SK-N-SH (cell line): ENCODE measurements around the gene VPS26A. TPM values are rescaled to one million over a fixed set of nuclear protein-coding genes. Genes with fewer than 3 reads are reported as not detected.

Source experiments
- CTCF ChIA-PET: fragments of 300-600, 350-600 bp; formaldehyde crosslinking; extraction: SDS; loops from one replicate; lab custom pipeline; 2021; lab: Yijun Ruan, JAX
- POLR2A ChIA-PET: fragments of 350-600 bp; sonication (Branson Sonifier 250); formaldehyde crosslinking; extraction: SDS; loops from one replicate; lab custom pipeline; 2020; ENCODE audit warnings: antibody characterized with exemption, inconsistent platforms; lab: Yijun Ruan, JAX
- DNase-seq: peaks from one replicate; pipeline ENCODE4 v3.0.0; 2012
- H2AFZ ChIP-seq: fragments of 200-600 bp; sonication (generic); 2 replicates; pipeline ENCODE4 v1.8.1; 2016; ENCODE audit warnings: antibody characterized with exemption, mild to moderate bottlenecking, low read depth
- H3F3A ChIP-seq: fragments of 200-600 bp; sonication (generic); replicated peaks from 2 replicates; pipeline ENCODE3; 2016; ENCODE audit warnings: antibody characterized with exemption, mild to moderate bottlenecking; ENCODE audit not compliant: insufficient read depth
- H3K27ac ChIP-seq, 2 experiments: fragments of 200-500 bp in 1 of 2; fragments of 200-600 bp in 1 of 2; sonication (Bioruptor generic) in 1 of 2; sonication (generic), shearing (Covaris generic) in 1 of 2; 2 replicates each; pipeline versions ENCODE4 v1.5.1 to v1.6.1; 2014 to 2016; ENCODE audit warnings: low read depth in 2 of 2, inconsistent platforms in 1 of 2, low read length in 1 of 2, mild to moderate bottlenecking in 1 of 2, mixed read lengths in 1 of 2
- H3K27me3 ChIP-seq: fragments of 200-600 bp; sonication (generic), shearing (Covaris generic); 2 replicates; pipeline ENCODE4 v1.6.1; 2016; ENCODE audit warnings: mixed run types; ENCODE audit not compliant: insufficient read depth
- H3K36me3 ChIP-seq, 2 experiments: fragments of 200-500 bp in 1 of 2; fragments of 200-600 bp in 1 of 2; sonication (Bioruptor generic) in 1 of 2; sonication (generic) in 1 of 2; replicated peaks in 1 of 2; 2 replicates each; pipeline versions ENCODE3 to v1.5.1; 2014 to 2016; ENCODE audit warnings: low read length in 1 of 2, mild to moderate bottlenecking in 1 of 2; ENCODE audit not compliant: insufficient read depth in 2 of 2, control insufficient read depth in 1 of 2
- H3K4me1 ChIP-seq, 2 experiments: fragments of 200-500 bp in 1 of 2; fragments of 200-600 bp in 1 of 2; sonication (Bioruptor generic) in 1 of 2; sonication (generic), shearing (Covaris generic) in 1 of 2; 2 replicates each; pipeline versions ENCODE4 v1.5.1 to v1.6.1; 2014 to 2016; ENCODE audit warnings: low read depth in 1 of 2, low read length in 1 of 2, mixed run types in 1 of 2; ENCODE audit not compliant: insufficient read depth in 2 of 2, control insufficient read depth in 1 of 2
- H3K4me2 ChIP-seq: fragments of 200-600 bp; sonication (generic), shearing (Covaris generic); 2 replicates; pipeline ENCODE4 v1.6.1; 2017; ENCODE audit warnings: mixed run types
- H3K4me3 ChIP-seq, 2 experiments: fragments of 200-500 bp in 1 of 2; fragments of 200-600 bp in 1 of 2; sonication (Bioruptor generic) in 1 of 2; sonication (generic), shearing (Covaris generic) in 1 of 2; 2 replicates each; pipeline versions ENCODE4 v1.5.1 to v1.8.1; 2014 to 2016; ENCODE audit warnings: low read depth in 2 of 2, inconsistent platforms in 1 of 2, low read length in 1 of 2, mild to moderate bottlenecking in 1 of 2, mixed read lengths in 1 of 2, moderate library complexity in 1 of 2
- H3K79me2 ChIP-seq: fragments of 200-600 bp; sonication (generic); 2 replicates; pipeline ENCODE4 v1.8.1; 2017; ENCODE audit warnings: mild to moderate bottlenecking; ENCODE audit not compliant: insufficient read depth
- H3K9ac ChIP-seq: fragments of 200-600 bp; sonication (generic); 2 replicates; pipeline ENCODE4 v1.6.1; 2017; ENCODE audit warnings: mixed run types
- H3K9me2 ChIP-seq: fragments of 200-600 bp; sonication (generic); 2 replicates; pipeline ENCODE4 v1.6.1; 2017; ENCODE audit warnings: mixed run types
- H3K9me3 ChIP-seq: fragments of 200-600 bp; sonication (generic); 2 replicates; pipeline ENCODE4 v1.6.1; 2017; ENCODE audit warnings: mixed run types, mild to moderate bottlenecking, moderate library complexity
- H4K20me1 ChIP-seq: fragments of 200-600 bp; sonication (generic); 2 replicates; pipeline ENCODE4 v1.6.1; 2017; ENCODE audit warnings: mild to moderate bottlenecking, mixed run types; ENCODE audit not compliant: insufficient read depth
- CHD2 ChIP-seq: fragments of 150-350 bp; IDR thresholded peaks from 2 replicates; pipeline ENCODE4 v1.6.1; 2018; ENCODE audit warnings: low read length; ENCODE audit not compliant: partially characterized antibody
- GABPA ChIP-seq: IDR thresholded peaks from 2 replicates; pipeline ENCODE4 v1.4.0; 2012; ENCODE audit warnings: low read depth, mild to moderate bottlenecking
- NRF1 ChIP-seq: IDR thresholded peaks from 2 replicates; pipeline ENCODE4 v1.6.1; 2012; ENCODE audit warnings: low read depth, mild to moderate bottlenecking, low read length
- POLR2AphosphoS5 ChIP-seq: IDR thresholded peaks from 2 replicates; pipeline ENCODE4 v1.6.1; 2012; ENCODE audit warnings: low read depth, low read length
- RAD21 ChIP-seq: IDR thresholded peaks from 2 replicates; pipeline ENCODE4 v1.6.1; 2012; ENCODE audit warnings: mild to moderate bottlenecking, low read length
- SMC3 ChIP-seq: IDR thresholded peaks from 2 replicates; pipeline ENCODE4 v1.6.1; 2012; ENCODE audit warnings: low read depth, low read length, improper control_type of control experiment
- WGBS: methylation state at CpG from one replicate; pipeline ENCODE4 v1.1.6; 2017; ENCODE audit warnings: low lambda C conversion rate; 5-methylcytosine and 5-hydroxymethylcytosine counted together
- polyA plus RNA-seq, 3 experiments: library from polyadenylated mRNA; depleted of rRNA; stranded (reverse); fragments of >200 nt; gene quantifications; 2 replicates each; pipeline ENCODE4 v1.2.3, GENCODE V29; 2012
- TF ChIP-seq, protein P1 (sequence below): IDR thresholded peaks from 2 replicates; pipeline ENCODE4 v1.4.0; 2012; ENCODE audit warnings: low read depth, borderline replicate concordance
- TF ChIP-seq, protein P2 (sequence below): fragments of 200-600 bp; sonication (generic); IDR thresholded peaks from 2 replicates; pipeline ENCODE4 v1.6.1; 2017; ENCODE audit warnings: antibody characterized with exemption, mild to moderate bottlenecking, moderate library complexity

The VPS26A gene
- polyA plus RNA-seq, 1 of the 3 experiments (the other 2 are of a cell fraction): 10.6 TPM

- Histone ChIP-seq H3K27me3 (no peaks in the 10 kb centered on the region), H3K79me2 (no peaks in the 10 kb centered on the region), H3K27ac (no peak overlapping the region), H3K9me3 (no peaks in the 10 kb centered on the region), H3K9me2 (no peaks in the 10 kb centered on the region), H3K9ac (no peak overlapping the region), H3K36me3 (no peaks in the 10 kb centered on the region), H2AFZ (peak overlapping the region; percentile 68; the same call in 1 of the 2 replicates), H4K20me1 (no peaks in the 10 kb centered on the region), H3F3A (peaks cover 4% of the 10 kb centered on the region), H3K4me3 (no peak overlapping the region), H3K4me2 (no peak overlapping the region), H3K4me1 (no peaks in the 10 kb centered on the region)
- no peak for DNase-seq
- 62% methylated on average over 1 of the region's 1 CpG for WGBS
- ChIA-PET POLR2A (interaction anchor here (1.3 kb wide), 1 partner anchor 138 kb away, joined by 4 read pairs; the partner anchor contains the start of gene DDX21), CTCF (interaction anchor here (0.7 to 3.4 kb wide), 22 partner anchors 10 to 400 kb away, joined by 3 to 24 read pairs (median 4); partner anchors contain the start of genes DDX21 and KIFBP)
- TF ChIP-seq, protein P1, sequence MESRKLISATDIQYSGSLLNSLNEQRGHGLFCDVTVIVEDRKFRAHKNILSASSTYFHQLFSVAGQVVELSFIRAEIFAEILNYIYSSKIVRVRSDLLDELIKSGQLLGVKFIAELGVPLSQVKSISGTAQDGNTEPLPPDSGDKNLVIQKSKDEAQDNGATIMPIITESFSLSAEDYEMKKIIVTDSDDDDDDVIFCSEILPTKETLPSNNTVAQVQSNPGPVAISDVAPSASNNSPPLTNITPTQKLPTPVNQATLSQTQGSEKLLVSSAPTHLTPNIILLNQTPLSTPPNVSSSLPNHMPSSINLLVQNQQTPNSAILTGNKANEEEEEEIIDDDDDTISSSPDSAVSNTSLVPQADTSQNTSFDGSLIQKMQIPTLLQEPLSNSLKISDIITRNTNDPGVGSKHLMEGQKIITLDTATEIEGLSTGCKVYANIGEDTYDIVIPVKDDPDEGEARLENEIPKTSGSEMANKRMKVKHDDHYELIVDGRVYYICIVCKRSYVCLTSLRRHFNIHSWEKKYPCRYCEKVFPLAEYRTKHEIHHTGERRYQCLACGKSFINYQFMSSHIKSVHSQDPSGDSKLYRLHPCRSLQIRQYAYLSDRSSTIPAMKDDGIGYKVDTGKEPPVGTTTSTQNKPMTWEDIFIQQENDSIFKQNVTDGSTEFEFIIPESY: no peak
- TF ChIP-seq, protein P2, sequence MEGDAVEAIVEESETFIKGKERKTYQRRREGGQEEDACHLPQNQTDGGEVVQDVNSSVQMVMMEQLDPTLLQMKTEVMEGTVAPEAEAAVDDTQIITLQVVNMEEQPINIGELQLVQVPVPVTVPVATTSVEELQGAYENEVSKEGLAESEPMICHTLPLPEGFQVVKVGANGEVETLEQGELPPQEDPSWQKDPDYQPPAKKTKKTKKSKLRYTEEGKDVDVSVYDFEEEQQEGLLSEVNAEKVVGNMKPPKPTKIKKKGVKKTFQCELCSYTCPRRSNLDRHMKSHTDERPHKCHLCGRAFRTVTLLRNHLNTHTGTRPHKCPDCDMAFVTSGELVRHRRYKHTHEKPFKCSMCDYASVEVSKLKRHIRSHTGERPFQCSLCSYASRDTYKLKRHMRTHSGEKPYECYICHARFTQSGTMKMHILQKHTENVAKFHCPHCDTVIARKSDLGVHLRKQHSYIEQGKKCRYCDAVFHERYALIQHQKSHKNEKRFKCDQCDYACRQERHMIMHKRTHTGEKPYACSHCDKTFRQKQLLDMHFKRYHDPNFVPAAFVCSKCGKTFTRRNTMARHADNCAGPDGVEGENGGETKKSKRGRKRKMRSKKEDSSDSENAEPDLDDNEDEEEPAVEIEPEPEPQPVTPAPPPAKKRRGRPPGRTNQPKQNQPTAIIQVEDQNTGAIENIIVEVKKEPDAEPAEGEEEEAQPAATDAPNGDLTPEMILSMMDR: peak; percentile 25; the same call in 1 of the 2 replicates
- peak; percentile 52 for TF ChIP-seq RAD21
- TF ChIP-seq CHD2: no peak
- TF ChIP-seq SMC3: peak; percentile 19; the same call in 1 of the 2 replicates
- no peak for TF ChIP-seq NRF1
- TF ChIP-seq GABPA: no peak
Measured at GRCh38 chr10:69093933-69094332, 30.0 kb upstream of the VPS26A start.

DNA sequence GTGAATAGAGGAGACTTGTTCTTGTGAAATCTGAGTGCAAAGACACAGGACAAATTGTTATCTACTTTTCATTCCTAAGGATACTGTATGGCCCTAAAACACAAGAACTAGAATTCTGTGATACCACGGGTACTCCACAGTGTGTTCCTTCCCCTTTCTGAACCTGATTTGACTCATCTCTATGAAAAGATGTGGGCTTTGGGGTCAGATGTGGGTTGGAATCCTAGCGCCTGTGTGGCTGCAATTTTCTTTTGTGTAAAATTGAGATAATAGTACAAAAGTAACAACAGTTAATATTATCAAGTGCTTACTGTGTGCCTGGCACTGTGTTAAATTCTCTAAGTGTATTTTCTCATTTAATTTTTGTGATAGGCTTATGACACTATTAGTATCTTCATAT lies 27.9 kb upstream of the VPS26A start:
- H3K9me2 ChIP-seq: no peaks in the 10 kb centered on the region
- no peaks in the 10 kb centered on the region for H3K4me1 ChIP-seq
- H2AFZ ChIP-seq: no peak overlapping the region
- CTCF ChIA-PET: interaction anchor here (0.7 to 1.5 kb wide), 3 partner anchors 18 to 140 kb away, joined by 3 to 4 read pairs (median 4); partner anchors contain the start of gene DDX21
- no peaks in the 10 kb centered on the region for H3K79me2 ChIP-seq
- no peaks in the 10 kb centered on the region for H3K9me3 ChIP-seq
- no peak for TF ChIP-seq NRF1
- no peak for TF ChIP-seq POLR2AphosphoS5
- no peak for DNase-seq
- POLR2A ChIA-PET: no interaction called here
- WGBS: 78% methylated on average over 2 of the region's 2 CpGs
- H3K4me2 ChIP-seq: no peak overlapping the region
- H3K27me3 ChIP-seq: no peaks in the 10 kb centered on the region
- H3K36me3 ChIP-seq: no peaks in the 10 kb centered on the region
- no peak overlapping the region for H3K27ac ChIP-seq
- H3K4me3 ChIP-seq: no peak overlapping the region
- H3F3A ChIP-seq: peaks cover 2% of the 10 kb centered on the region
- H4K20me1 ChIP-seq: no peaks in the 10 kb centered on the region
- no peak overlapping the region for H3K9ac ChIP-seq
